Duodenal mucosa (tissue), 2 donors: ENCODE results near the gene FNDC8.
"Not testable (repeated sequence)": the region's sequence is repeated elsewhere in the genome, so short reads cannot be mapped to it uniquely, and the experiment has no call there.

Experiments used
- H3K27ac ChIP-seq: one replicate; pipeline ENCODE4 v1.7.0; 2013; ENCODE audit warnings: low read depth, low read length
- H3K27me3 ChIP-seq, 2 donors: one replicate each; pipeline ENCODE4 v1.7.0; 2013; ENCODE audit warnings: low read length in 2 of 2, control low read depth in 1 of 2; ENCODE audit not compliant: insufficient read depth in 2 of 2, control insufficient read depth in 1 of 2
- H3K36me3 ChIP-seq, 2 donors: one replicate each; pipeline ENCODE4 v1.7.0; 2013; ENCODE audit warnings: low read length in 2 of 2, control low read depth in 1 of 2; ENCODE audit not compliant: insufficient read depth in 2 of 2, control insufficient read depth in 1 of 2
- H3K4me1 ChIP-seq, 2 donors: one replicate each; pipeline ENCODE4 v1.7.0; 2013; ENCODE audit warnings: low read length in 2 of 2, control low read depth in 1 of 2; ENCODE audit not compliant: insufficient read depth in 2 of 2, control insufficient read depth in 1 of 2
- H3K4me3 ChIP-seq, 2 donors: one replicate each; pipeline ENCODE4 v1.7.0; 2013; ENCODE audit warnings: low read length in 2 of 2, low read depth in 1 of 2
- H3K9ac ChIP-seq, 2 donors: one replicate each; pipeline ENCODE4 v1.7.0; 2013; ENCODE audit warnings: low read length in 2 of 2, low read depth in 1 of 2
- H3K9me3 ChIP-seq, 2 donors: one replicate each; pipeline ENCODE4 v1.7.0; 2013; ENCODE audit warnings: low read length in 2 of 2, control low read depth in 1 of 2; ENCODE audit not compliant: control insufficient read depth in 1 of 2

Gene FNDC8

GRCh38 chr17:35083071-35083470 is 38.3 kb upstream of the FNDC8 start:
- H3K27ac ChIP-seq: no peak overlapping the region
- H3K4me3 ChIP-seq: no peak overlapping the region
- no peaks in the 10 kb centered on the region for H3K9me3 ChIP-seq
- no peaks in the 10 kb centered on the region for H3K36me3 ChIP-seq
- peaks cover 30 to 65% of the 10 kb centered on the region in 2 donors for H3K4me1 ChIP-seq
- no peaks in the 10 kb centered on the region for H3K27me3 ChIP-seq
- H3K9ac ChIP-seq: no peak overlapping the region

- H3K36me3 ChIP-seq: no peaks in the 10 kb centered on the region
- H3K9ac ChIP-seq: no peak overlapping the region
- no peaks in the 10 kb centered on the region for H3K9me3 ChIP-seq
- peaks cover 28 to 60% of the 10 kb centered on the region in 2 donors for H3K4me1 ChIP-seq
- no peak overlapping the region for H3K4me3 ChIP-seq
- H3K27me3 ChIP-seq: no peaks in the 10 kb centered on the region
- no peak overlapping the region for H3K27ac ChIP-seq
Observed at GRCh38 chr17:35084987-35085386, 36.4 kb upstream of the FNDC8 start.

- no peak overlapping the region for H3K27ac ChIP-seq
- no peak overlapping the region for H3K4me3 ChIP-seq
- peaks cover 26 to 49% of the 10 kb centered on the region in 2 donors for H3K4me1 ChIP-seq
- H3K36me3 ChIP-seq: no peaks in the 10 kb centered on the region
- H3K9me3 ChIP-seq: no peaks in the 10 kb centered on the region
- H3K9ac ChIP-seq: no peak overlapping the region
- H3K27me3 ChIP-seq: no peaks in the 10 kb centered on the region
Observed at GRCh38 chr17:35086164-35086563, 35.3 kb upstream of the FNDC8 start.

- peak overlapping the region; percentile 97 to 98 for H3K9ac ChIP-seq
- H3K4me3 ChIP-seq: peak overlapping the region; percentile 93 to 98
- no peaks in the 10 kb centered on the region for H3K9me3 ChIP-seq
- H3K27ac ChIP-seq: no peak overlapping the region
- H3K36me3 ChIP-seq: no peaks in the 10 kb centered on the region
- H3K4me1 ChIP-seq: peaks cover 21 to 44% of the 10 kb centered on the region in 2 donors
- no peaks in the 10 kb centered on the region for H3K27me3 ChIP-seq
Observed at GRCh38 chr17:35086931-35087573, 34.4 kb upstream of the FNDC8 start.

- no peaks in the 10 kb centered on the region for H3K27me3 ChIP-seq
- H3K36me3 ChIP-seq: no peaks in the 10 kb centered on the region
- peak overlapping the region; percentile 85 for H3K27ac ChIP-seq
- no peaks in the 10 kb centered on the region for H3K9me3 ChIP-seq
- peaks cover 19 to 36% of the 10 kb centered on the region in 2 donors for H3K4me1 ChIP-seq
- H3K9ac ChIP-seq: peak overlapping the region; percentile 97 to 98
- H3K4me3 ChIP-seq: peak overlapping the region; percentile 93 to 98
Observed at GRCh38 chr17:35087731-35088355, 33.6 kb upstream of the FNDC8 start.

GRCh38 chr17:35088356-35088880 is 33.0 kb upstream of the FNDC8 start:
- Histone ChIP-seq H3K9me3 (no peaks in the 10 kb centered on the region), H3K27me3 (no peaks in the 10 kb centered on the region), H3K9ac (peak overlapping the region; percentile 97 to 98), H3K27ac (peak overlapping the region; percentile 85), H3K36me3 (no peaks in the 10 kb centered on the region), H3K4me1 (peaks cover 19 to 30% of the 10 kb centered on the region in 2 donors), H3K4me3 (peak overlapping the region; percentile 93 to 98)

- Histone ChIP-seq H3K36me3 (no peaks in the 10 kb centered on the region), H3K9ac (peak overlapping the region; percentile 97 to 98), H3K27me3 (no peaks in the 10 kb centered on the region), H3K9me3 (no peaks in the 10 kb centered on the region), H3K4me3 (peak overlapping the region; percentile 93 to 98), H3K4me1 (peaks cover 19 to 30% of the 10 kb centered on the region in 2 donors), H3K27ac (peak overlapping the region; percentile 85)
Observed at GRCh38 chr17:35088881-35089585, 32.4 kb upstream of the FNDC8 start.

GRCh38 chr17:35089586-35090296 is 31.7 kb upstream of the FNDC8 start:
- Histone ChIP-seq H3K36me3 (no peaks in the 10 kb centered on the region), H3K4me3 (peak overlapping the region; percentile 64 to 68), H3K9ac (peak overlapping the region; percentile 67 to 75), H3K27ac (no peak overlapping the region), H3K4me1 (peaks cover 19 to 30% of the 10 kb centered on the region in 2 donors), H3K9me3 (no peaks in the 10 kb centered on the region), H3K27me3 (no peaks in the 10 kb centered on the region)

- not testable (repeated sequence) for H3K9ac ChIP-seq
Observed at GRCh38 chr17:35090707-35091106, 30.7 kb upstream of the FNDC8 start.

More at GRCh38 chr17:35090707-35091106, 30.7 kb upstream of the FNDC8 start:
- not testable (repeated sequence) for H3K27me3 ChIP-seq, H3K36me3 ChIP-seq, H3K4me3 ChIP-seq, H3K9me3 ChIP-seq, H3K27ac ChIP-seq
- peaks cover 17 to 25% of the 10 kb centered on the region in 2 donors for H3K4me1 ChIP-seq
